HTERT RPE-1 (cell line): ENCODE measurements around the gene CARD9.

ENCODE experiments used
- in situ Hi-C: fragments of 300-500 bp; cut with MboI; formaldehyde crosslinking; loops from 4 replicates; pipeline ENCODE4 v1.14.3; 2020; ENCODE audit warnings: low sequenced_read_pairs

Gene CARD9

DNA sequence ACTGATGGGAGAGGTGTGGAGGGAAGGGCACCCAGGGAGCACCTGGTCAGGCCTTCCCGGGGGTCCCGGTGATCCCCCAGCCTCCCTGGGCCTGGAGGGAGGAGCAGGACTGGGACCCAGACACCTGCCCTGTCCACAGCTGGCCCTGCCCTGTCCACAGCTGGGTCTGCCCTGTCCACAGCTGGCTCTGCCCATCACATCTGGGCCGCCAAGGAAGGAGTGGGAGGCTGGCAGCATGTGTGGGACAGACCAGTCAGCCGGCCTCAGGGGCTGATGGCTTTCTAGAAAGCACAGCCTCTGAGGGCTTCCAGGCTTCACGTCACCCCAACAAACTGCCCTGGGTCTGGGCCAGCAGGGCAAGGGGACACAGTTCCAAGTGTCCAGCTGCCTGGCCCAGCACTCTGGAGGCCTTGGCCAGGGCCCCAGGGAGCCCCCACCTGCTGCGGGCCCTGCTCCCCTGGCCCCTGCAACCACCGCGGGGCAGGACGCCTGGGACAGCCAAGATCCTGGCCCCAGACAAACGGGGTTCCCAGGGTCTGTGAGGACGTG is 22.1 kb downstream of the CARD9 start:
- in situ Hi-C loops, result no loop called here

DNA sequence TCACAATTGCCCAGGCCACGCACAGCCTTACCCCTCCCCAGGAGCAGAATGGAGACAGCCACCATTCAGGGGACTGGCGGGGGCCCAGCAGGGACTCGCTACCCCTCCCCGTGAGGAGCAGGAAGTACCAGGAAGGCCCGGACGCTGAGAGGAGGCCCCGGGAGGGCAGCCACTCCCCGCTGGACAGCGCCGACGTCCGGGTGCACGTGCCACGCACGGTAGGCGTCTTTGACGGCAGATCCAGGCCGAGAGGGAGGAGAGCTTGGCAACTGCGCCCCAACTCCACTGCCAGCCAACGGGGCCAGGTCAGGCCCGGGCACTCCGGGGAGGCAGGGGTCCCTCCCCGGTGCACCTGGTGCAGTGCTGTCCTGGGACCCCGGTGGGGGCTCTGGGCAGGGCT is 23.9 kb downstream of the CARD9 start:
- in situ Hi-C loops, result no loop called here

DNA sequence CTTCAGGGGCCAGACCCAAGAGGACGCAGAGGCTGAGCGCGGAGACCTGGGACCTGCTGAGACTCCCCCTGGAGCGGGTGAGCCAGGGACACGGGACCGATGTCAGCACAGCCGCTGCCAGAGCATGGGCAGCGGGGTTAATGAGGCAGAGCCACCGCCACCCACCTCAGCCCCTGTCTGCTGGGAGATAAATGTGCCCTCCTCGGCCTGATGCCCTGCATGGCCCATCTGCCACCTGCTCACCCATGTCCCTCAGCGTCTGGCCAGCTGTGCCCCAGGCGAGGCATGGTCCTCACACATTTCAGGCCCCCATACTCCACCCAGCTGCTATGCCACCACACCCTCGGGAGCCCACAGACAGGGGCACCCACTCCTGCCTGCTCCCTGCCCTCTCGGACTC is 24.8 kb downstream of the CARD9 start:
- in situ Hi-C loops, result no loop called here

- in situ Hi-C loops, result no loop called here
Measured at GRCh38 chr9:136347472-136348256, 25.8 kb downstream of the CARD9 start.

DNA sequence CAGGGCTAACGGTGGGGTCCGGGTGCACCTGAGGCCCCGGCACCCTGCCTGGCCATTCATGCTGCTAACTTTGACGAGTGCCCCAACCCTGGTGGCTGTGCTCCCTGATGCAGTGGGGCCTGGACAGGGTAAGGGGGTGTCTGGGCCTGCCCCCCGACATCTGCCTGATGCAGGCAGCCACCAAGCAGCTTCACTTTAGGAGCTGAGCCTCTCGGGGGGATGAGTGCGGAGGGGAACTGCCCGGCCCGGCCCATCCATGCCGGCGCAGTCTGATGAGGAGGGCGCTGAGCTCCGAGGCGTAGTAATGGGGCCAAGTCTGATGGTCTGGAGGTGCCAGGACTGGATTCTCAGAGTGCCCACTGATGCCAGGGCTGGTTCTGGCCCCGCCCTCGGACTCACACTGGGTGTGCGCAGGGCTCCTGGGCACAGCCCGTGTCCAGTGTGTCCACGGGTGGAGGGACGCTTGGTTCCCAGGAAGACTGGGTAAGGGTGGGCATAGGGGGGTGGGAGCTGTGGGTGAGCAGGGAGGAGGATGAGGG is 26.5 kb downstream of the CARD9 start:
- in situ Hi-C loops, result no loop called here

DNA sequence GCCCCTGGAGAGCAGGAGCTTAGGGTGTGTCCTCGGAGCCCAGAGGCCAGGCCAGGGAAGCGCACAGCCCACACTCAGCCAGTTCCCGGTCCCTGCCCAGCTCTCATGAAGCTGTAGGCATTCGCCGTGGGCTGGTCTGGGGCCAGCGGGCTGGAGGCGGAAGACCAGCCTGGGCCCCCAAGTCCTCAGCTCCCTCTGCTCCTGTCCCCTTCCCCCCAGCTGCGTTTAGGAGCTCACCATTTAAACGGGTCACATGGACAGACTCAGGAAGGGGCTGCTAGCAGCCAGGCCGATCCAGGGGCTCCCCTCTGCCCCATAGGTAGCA is 27.4 kb downstream of the CARD9 start:
- in situ Hi-C loops, result no loop called here

DNA sequence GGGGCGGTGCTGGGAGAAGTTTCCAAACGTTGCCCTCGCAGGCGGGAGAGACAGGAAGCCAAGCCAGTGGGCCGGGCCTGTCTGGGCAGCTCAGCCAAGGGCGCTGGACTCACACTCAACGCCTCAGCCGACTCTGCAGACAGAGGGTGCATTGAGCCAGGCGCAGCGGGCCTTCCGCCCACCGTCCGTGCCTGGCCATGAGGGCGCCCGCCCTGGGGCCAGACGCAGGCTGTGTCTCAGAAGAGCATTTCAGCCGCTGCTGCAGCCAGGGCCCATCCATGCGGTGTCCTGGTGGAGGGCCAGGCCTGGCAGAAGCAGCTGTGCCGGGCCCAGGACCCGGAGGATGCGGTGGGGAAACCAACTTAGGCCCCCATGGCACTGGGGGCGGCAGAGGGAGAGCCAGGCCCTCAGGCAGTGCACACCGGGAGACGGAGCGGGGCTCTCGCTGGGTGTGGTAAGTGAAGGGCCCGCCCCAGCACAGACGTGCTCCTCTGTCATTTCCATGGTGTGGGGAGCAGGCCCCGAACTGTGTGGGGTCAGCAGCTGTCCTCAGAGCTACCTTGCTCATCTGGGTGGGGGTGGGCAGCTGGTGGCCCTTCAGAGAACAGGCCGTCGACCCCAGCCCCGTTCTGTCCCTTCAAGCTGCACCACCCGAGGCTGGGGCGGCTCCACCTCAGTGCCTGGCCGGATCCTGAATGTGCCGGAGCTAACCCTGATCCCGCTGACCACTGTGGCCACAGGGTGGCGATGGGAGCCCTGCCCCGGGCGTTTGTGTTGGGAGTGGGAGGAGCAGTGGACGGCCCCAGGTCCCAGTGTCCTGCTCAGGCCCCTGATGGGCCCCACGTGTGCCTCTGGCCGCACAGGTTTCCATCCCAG is 27.9 kb downstream of the CARD9 start:
- in situ Hi-C loops, result no loop called here

- in situ Hi-C loops, result no loop called here
Measured at GRCh38 chr9:136344544-136345280, 28.8 kb downstream of the CARD9 start.

DNA sequence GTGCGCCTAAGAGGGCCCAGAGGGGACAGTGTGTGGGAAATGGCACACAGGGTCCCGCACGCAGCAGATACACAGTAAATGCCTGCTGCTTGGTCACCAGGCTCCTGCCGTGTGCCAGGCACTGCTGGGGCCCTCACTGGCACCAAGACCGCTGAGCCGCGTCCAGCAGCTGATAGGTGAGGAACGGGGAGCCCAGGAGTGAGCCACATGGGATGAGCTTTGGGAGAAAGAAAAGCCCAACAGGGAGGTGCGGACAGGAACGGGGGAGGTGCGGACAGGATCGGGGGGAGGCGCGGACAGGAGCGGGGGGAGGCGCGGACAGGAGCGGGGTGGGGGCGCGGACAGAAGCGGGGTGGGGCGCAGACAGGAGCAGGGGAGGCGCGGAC is 29.6 kb downstream of the CARD9 start:
- in situ Hi-C loops, result no loop called here

DNA sequence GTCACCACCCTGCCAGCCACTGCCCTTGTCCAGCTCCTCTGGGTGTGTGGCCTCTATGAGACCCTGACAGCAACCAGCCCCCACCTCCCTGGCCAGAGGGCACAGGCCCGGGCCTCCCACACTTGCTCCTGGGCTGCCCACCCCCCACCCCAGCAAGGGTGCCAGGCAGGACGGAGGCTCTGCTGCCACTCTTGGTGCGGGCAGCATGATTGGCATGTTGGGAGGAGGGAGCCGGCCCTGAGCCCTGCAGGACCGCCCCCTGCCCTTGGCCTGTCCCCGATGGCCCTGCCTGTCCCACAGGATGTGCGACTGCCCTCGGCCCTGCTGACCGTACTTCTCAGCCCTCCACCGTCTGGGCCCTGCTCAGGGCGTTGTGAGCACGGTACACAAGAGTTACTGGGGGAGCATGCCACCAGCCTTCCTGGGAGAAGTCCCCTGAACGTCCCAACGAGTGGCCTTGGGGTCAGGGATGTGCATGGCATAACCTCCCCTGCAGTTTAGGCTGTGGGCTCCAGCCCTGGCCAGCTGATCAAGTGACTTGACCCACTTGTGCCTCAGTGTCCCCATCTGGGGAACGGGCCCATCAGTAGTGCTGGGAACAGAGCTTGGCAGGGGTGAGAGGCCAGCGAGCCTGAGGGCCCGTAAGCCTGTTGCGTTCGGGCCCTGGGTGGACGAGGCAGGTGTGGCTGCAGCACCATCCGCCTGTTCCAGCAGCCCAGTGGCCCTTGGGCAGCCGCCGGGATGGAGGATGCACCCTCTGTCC is 30.2 kb downstream of the CARD9 start:
- in situ Hi-C loops, result no loop called here

- in situ Hi-C loops, result no loop called here
Measured at GRCh38 chr9:136342181-136343120, 31.0 kb downstream of the CARD9 start.

- in situ Hi-C loops, result no loop called here
Measured at GRCh38 chr9:136341769-136342168, 31.7 kb downstream of the CARD9 start.

DNA sequence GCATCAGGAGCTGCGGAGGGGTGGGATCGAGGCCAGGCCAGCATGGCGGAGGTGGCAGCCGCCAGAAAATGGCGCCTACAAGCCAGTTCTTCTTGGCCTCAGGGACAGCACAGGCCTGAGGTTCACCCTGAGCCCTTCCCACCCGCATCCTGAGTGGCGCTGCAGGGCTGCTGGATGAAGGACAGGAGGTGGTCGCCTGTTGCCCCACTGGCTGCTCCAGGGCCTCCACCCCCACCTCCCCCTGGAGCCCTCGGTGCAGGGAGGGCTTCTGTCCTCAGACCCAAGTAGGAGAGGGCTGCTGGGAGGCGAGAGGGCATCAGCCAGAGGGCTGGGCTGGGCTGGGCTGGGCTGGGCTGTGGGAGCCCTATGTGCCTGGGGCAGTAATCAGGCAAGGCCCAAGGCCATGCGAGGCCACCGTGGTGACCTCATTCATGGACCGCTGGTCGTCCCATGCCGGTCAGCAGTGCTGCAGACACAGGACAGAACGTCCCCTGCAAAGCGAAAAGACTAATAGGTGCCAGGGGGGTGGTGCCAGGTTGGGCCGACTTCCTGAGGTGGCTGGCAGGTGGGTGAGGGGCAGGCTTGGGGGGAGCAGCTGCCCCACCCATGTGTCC is 32.3 kb downstream of the CARD9 start:
- in situ Hi-C loops, result no loop called here

- in situ Hi-C loops, result no loop called here
Measured at GRCh38 chr9:136340356-136341041, 33.0 kb downstream of the CARD9 start.

GRCh38 chr9:136339958-136340310 is 33.5 kb downstream of the CARD9 start:
- in situ Hi-C loops, result no loop called here

- in situ Hi-C loops, result no loop called here
Measured at GRCh38 chr9:136339173-136339957, 34.1 kb downstream of the CARD9 start.

DNA sequence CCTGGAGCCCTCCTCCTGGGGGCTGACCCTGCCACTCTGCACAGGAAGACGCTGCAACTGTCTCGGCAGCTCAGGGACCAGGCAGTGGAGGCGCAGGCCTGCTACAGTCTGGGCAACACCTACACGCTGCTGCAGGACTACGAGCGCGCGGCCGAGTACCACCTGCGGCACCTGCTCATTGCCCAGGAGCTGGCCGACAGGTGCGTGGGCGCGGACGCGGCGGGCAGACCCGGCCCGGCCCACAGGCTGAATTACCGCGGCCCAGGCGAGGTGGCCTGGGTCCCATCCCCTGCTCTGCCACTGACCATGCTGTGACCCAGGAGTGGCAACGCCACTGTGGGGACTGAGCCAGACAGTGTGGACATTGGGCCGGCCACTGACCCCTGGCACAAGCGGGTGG is 35.0 kb downstream of the CARD9 start:
- in situ Hi-C loops, result no loop called here
